ENCODE measurements around the gene DOCK3.

GRCh38 chr3:51224843-51225242 is 550.1 kb downstream of the DOCK3 start:
- TF ChIP-seq, protein P1, sequence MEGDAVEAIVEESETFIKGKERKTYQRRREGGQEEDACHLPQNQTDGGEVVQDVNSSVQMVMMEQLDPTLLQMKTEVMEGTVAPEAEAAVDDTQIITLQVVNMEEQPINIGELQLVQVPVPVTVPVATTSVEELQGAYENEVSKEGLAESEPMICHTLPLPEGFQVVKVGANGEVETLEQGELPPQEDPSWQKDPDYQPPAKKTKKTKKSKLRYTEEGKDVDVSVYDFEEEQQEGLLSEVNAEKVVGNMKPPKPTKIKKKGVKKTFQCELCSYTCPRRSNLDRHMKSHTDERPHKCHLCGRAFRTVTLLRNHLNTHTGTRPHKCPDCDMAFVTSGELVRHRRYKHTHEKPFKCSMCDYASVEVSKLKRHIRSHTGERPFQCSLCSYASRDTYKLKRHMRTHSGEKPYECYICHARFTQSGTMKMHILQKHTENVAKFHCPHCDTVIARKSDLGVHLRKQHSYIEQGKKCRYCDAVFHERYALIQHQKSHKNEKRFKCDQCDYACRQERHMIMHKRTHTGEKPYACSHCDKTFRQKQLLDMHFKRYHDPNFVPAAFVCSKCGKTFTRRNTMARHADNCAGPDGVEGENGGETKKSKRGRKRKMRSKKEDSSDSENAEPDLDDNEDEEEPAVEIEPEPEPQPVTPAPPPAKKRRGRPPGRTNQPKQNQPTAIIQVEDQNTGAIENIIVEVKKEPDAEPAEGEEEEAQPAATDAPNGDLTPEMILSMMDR (IDR thresholded peaks at IDR 0.05; ENCODE audit: low read depth, low read length, poor library complexity, severe bottlenecking), result no peak
- no peak for TF ChIP-seq EZH2phosphoT487 (IDR thresholded peaks at IDR 0.05; ENCODE audit: borderline replicate concordance, low read length)

All from DOHH2 (cell line).